ENCODE data around the gene XRCC3. TPM values are rescaled to one million over a fixed set of nuclear protein-coding genes. Genes with fewer than 3 reads are reported as not detected.
A peak's percentile ranks its signal among the peaks of the same experiment; 100 is the strongest.

The XRCC3 gene
- total RNA-seq (ENCODE audit: low replicate concordance) = 8.7 and 18.1 TPM in 2 replicates

DNA sequence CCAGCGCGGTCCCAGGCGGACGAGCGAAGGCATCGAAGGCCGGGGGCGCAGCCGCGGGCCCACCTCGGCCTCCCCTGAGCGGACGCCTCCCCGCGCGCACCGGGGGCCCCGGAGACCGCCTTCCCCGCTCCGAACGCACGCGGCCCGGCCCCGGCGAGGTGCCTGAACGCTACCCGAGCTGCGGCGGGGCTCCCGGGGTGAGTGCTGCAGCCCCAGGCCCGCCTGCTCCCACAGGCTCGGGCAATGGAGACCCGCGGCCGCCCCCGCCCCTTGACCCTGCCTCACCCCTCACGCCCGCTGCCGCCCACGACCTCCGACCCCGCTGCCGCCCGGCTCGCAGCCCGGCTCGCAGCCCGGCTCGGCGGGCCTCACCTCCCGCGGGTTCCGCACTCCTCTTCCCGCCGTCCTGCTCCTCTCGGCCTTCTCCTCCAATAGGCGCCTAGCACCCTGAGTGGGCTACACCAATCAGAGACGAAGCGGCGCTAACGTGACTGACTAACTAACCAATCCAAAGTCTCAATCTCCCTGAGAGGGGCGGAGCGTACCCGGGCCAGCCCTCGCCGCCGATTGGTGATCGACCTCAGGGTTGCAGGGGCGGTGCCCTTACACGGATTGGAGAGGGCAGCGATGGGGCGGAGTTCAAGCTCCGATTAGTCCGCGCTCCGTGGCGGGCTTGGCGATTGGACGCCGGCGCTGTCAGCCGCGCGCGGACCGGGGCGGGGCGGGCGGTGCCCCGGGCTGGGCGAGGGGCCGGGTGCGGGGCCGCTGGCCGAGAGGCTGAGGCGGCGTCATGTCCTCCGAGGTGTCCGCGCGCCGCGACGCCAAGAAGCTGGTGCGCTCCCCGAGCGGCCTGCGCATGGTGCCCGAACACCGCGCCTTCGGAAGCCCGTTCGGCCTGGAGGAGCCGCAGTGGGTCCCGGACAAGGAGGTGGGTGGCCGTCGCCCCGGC is at the start of gene XRCC3, which contains the start of gene ZFYVE21:
TSS of gene XRCC3 (minus strand) at position 400 of the 949 bp plus-strand sequence. CDS start 4,364 bp downstream, outside the sequence.
TSS of gene ZFYVE21 (plus strand) at position 759 of the 949 bp plus-strand sequence. CDS start at position 791, 32 bp downstream.
- H3K4me3 ChIP-seq (ENCODE audit: low read depth, low read length) = peak within 1 kb of the TSS; percentile 84
- DNase-seq (ENCODE audit: low read depth) = peak; percentile 99
- TF ChIP-seq, protein P1, sequence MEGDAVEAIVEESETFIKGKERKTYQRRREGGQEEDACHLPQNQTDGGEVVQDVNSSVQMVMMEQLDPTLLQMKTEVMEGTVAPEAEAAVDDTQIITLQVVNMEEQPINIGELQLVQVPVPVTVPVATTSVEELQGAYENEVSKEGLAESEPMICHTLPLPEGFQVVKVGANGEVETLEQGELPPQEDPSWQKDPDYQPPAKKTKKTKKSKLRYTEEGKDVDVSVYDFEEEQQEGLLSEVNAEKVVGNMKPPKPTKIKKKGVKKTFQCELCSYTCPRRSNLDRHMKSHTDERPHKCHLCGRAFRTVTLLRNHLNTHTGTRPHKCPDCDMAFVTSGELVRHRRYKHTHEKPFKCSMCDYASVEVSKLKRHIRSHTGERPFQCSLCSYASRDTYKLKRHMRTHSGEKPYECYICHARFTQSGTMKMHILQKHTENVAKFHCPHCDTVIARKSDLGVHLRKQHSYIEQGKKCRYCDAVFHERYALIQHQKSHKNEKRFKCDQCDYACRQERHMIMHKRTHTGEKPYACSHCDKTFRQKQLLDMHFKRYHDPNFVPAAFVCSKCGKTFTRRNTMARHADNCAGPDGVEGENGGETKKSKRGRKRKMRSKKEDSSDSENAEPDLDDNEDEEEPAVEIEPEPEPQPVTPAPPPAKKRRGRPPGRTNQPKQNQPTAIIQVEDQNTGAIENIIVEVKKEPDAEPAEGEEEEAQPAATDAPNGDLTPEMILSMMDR (IDR thresholded peaks at IDR 0.05; ENCODE audit: insufficient read depth, low read length) = no peak

DNA sequence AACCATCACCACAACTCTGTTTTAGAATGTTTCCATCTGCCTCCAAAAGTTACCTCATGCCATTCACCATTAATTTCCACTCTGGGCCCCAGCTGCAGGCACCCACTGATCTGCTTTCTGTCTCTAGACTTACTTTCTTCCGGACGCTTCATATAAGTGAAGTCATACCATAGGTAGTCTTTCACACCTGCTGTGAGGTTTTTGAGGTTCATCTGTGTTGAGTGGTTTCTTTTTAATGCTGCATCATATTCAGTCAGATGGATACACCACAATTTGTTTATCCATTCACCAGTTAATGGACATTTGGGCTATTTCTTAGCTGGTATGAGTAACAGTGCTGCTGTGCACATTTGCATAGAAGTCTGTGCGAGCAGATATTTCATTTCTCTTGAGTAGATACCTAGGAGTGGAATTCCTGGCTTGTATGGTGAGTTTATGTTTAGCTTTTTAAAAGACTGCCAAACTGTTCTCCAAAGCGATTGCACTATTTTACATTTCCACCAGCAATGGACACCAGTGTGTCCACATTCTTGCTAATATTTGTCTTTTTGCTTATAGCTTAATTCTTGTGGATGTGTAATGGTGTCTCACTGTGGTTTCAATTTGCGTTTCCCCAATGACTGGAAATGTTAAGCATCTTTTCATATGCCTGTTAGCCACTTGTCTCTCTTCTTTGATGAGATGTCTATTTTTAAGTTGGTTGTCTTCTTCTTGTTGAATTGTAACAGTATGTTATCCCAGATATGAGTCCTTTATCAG is 48.7 kb upstream of the XRCC3 start:
- H3K4me3 ChIP-seq (ENCODE audit: low read depth, low read length) = no peak overlapping the region
- DNase-seq (ENCODE audit: low read depth) = no peak
- TF ChIP-seq, protein P1 (IDR thresholded peaks at IDR 0.05; ENCODE audit: insufficient read depth, low read length) = no peak

DNA sequence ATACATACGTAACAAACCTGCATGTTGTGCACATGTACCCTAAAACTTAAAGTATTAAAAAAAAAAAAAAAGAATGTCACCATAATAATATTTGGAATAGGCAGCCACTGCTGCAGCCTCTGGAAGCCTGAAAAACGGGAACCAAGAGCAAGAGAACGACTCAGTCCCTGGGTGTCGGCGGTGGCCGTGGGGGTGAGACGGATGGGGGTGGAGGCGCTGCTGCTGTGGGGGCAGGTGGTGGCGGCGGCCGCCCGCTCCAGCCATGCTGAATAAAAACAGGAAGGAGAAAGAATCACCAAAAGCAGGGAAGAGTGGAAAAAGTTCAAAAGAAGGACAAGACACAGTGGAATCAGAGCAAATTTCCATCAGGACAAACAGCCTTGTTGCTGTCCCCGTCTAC is 47.3 kb upstream of the XRCC3 start:
- TF ChIP-seq, protein P1 (IDR thresholded peaks at IDR 0.05; ENCODE audit: insufficient read depth, low read length) = no peak
- no peak overlapping the region for H3K4me3 ChIP-seq (ENCODE audit: low read depth, low read length)
- no peak for DNase-seq (ENCODE audit: low read depth)

DNA sequence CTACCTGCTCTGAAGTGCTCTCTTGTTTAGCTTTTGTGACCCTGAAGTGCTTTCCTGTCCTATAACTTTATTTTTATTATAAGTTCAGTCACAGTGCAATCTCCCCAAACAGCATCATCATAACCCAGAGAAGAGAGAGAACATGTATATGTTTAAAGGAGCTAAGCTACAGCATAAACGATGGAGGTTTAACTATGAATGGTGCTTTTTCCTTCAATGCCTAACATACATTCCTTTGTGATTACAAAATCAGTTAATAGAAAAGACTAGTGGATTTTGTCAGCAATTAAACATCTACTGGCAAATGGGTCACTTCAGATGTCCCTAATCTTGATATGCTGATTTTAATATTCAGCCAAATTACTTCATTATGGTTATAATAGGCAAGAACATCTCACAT is 46.8 kb upstream of the XRCC3 start:
- no peak overlapping the region for H3K4me3 ChIP-seq (ENCODE audit: low read depth, low read length)
- no peak for DNase-seq (ENCODE audit: low read depth)
- TF ChIP-seq, protein P1 (IDR thresholded peaks at IDR 0.05; ENCODE audit: insufficient read depth, low read length) = no peak

DNA sequence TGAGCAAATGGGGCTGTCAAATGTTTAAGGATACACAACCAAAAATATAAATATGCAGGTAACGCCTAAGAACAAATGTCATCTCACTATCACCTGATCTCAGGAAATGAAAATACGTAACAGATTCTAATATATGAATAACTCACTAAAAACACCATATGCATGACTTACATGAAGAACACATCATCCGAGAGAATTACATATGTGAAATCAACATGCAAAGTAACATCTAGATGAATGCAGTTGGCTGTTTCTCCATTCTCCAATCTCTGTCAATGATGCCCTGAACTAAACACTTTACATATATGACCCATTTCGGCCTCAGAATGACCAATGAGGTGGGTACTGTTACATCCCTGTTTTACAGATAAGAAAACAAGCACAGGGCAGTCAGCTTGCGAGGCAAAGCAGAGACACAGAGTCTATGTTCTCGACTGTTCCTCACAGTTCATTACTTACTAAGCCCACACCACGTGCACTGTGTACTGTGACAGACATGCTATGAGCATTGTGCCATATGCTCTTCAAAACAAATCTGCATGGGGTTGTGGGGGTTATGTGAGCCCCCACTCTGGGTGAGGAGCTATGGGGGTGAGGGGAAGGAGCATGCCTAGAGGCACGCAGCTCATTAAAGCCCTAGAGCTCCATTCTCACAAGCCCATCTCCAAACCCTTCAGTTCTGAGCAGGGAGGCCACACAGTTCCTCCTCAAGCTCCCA is 43.0 kb upstream of the XRCC3 start:
- H3K4me3 ChIP-seq (ENCODE audit: low read depth, low read length) = no peak overlapping the region
- TF ChIP-seq, protein P1 (IDR thresholded peaks at IDR 0.05; ENCODE audit: insufficient read depth, low read length) = no peak
- no peak for DNase-seq (ENCODE audit: low read depth)

DNA sequence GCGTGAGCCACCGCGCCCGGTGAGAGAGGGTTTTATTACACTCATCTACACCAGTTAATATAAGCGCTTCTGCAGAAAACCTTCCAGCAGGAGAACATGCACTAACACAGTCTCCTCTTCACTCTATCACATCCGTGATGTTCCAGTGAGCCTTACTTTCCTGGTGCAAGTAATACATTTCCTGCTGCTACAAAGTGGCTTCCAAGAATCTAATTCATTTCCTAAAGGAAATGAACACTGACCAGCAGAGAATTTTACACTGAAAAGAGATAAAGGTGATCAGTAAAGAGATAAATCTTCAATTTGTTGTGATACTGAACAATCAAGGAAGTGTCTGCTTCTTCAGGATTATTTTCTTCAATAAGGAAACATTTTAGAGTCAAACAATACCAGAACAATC is 39.8 kb upstream of the XRCC3 start:
- H3K4me3 ChIP-seq (ENCODE audit: low read depth, low read length) = no peak overlapping the region
- no peak for DNase-seq (ENCODE audit: low read depth)
- TF ChIP-seq, protein P1 (IDR thresholded peaks at IDR 0.05; ENCODE audit: insufficient read depth, low read length) = no peak

Data from fibroblast of the aortic adventitia (primary cell).